Endothelial cell of umbilical vein (primary cell): ENCODE data around the gene CASP14. TPM values are rescaled to one million over a fixed set of nuclear protein-coding genes. Genes with fewer than 3 reads are reported as not detected.

Experiments
- BruUV-seq: library from RNA; stranded (reverse); fragments of 400-500 nt; replicated peaks from 2 replicates; lab custom pipeline; 2021; lab: Mats Ljungman, UMichigan
- CTCF ChIA-PET: fragments of 300-600, 350-600 bp; sonication (Branson Sonifier 250); formaldehyde crosslinking; loops from one replicate; lab custom pipeline; 2021; ENCODE audit warnings: antibody characterized with exemption, inconsistent platforms; lab: Charles Lee
- POLR2A ChIA-PET: fragments of 300-600, 350-600 bp; sonication (Branson Sonifier 250); formaldehyde crosslinking; loops from one replicate; lab custom pipeline; 2021; ENCODE audit warnings: antibody characterized with exemption, inconsistent platforms; lab: Charles Lee
- DNase-seq: peaks from one replicate; pipeline ENCODE4 v3.0.0-alpha.2; 2011; ENCODE audit warnings: low read depth, low spot score
- FAIRE-seq: peaks from 2 replicates; lab custom pipeline; 2011; peaks lifted over from hg19 to GRCh38; lab: Jason Lieb, UNC
- H2AFZ ChIP-seq: 2 replicates; pipeline ENCODE4 v1.6.0; 2012; ENCODE audit warnings: low read depth, low read length, control low read depth, inconsistent platforms
- H3K27ac ChIP-seq: 2 replicates; pipeline ENCODE4 v1.5.1; 2011; ENCODE audit warnings: low read depth, mild to moderate bottlenecking, control low read depth, low read length, moderate library complexity; ENCODE audit not compliant: insufficient read depth
- H3K27me3 ChIP-seq, 2 experiments: 2 replicates each; pipeline versions ENCODE4 v1.6.0 to v1.6.1; 2011; ENCODE audit warnings: low read length in 2 of 2, mixed read lengths in 1 of 2; ENCODE audit not compliant: control insufficient read depth in 2 of 2, insufficient read depth in 2 of 2
- H3K36me3 ChIP-seq, 2 experiments: 2 replicates in 1 of 2; 3 replicates in 1 of 2; pipeline ENCODE4 v1.5.1; 2011; ENCODE audit warnings: low read length in 2 of 2, mild to moderate bottlenecking in 1 of 2, moderate library complexity in 1 of 2; ENCODE audit not compliant: control insufficient read depth in 2 of 2, insufficient read depth in 2 of 2; ENCODE audit errors: extremely low read depth in 1 of 2
- H3K4me1 ChIP-seq: 3 replicates; pipeline ENCODE4 v1.5.1; 2011; ENCODE audit warnings: mild to moderate bottlenecking, low read length; ENCODE audit not compliant: control insufficient read depth, insufficient read depth; ENCODE audit errors: extremely low read depth
- H3K4me2 ChIP-seq: 2 replicates; pipeline ENCODE4 v1.6.1; 2011; ENCODE audit warnings: low read length, control low read depth, mixed read lengths; ENCODE audit not compliant: insufficient read depth
- H3K4me3 ChIP-seq, 3 experiments: fragments of 200-600 bp in 1 of 3; sonication (generic), shearing (Covaris generic) in 1 of 3; replicated peaks in 1 of 3; 2 replicates each; pipeline ENCODE4 v1.5.1; 2011 to 2016; ENCODE audit warnings: control low read depth in 3 of 3, low read length in 3 of 3, mild to moderate bottlenecking in 2 of 3, inconsistent platforms in 1 of 3, low read depth in 1 of 3, moderate library complexity in 1 of 3; ENCODE audit not compliant: insufficient read depth in 1 of 3
- H3K79me2 ChIP-seq: 2 replicates; pipeline ENCODE4 v1.6.0; 2012; ENCODE audit warnings: low read length, inconsistent platforms; ENCODE audit not compliant: control insufficient read depth, insufficient read depth
- H3K9ac ChIP-seq: replicated peaks from 2 replicates; pipeline ENCODE3; 2011; ENCODE audit warnings: low read length, control low read depth; ENCODE audit not compliant: insufficient read depth; ENCODE audit errors: extremely low read depth
- H3K9me1 ChIP-seq: replicated peaks from 3 replicates; pipeline ENCODE4 v1.6.0; 2011; ENCODE audit warnings: mild to moderate bottlenecking, low read length; ENCODE audit not compliant: control insufficient read depth, insufficient read depth; ENCODE audit errors: extremely low read depth
- H3K9me3 ChIP-seq: replicated peaks from 2 replicates; pipeline ENCODE4 v1.5.1; 2012; ENCODE audit warnings: low read length, inconsistent platforms; ENCODE audit not compliant: control insufficient read depth, insufficient read depth
- H4K20me1 ChIP-seq: replicated peaks from 2 replicates; pipeline ENCODE3; 2011; ENCODE audit warnings: mild to moderate bottlenecking, low read length; ENCODE audit not compliant: control insufficient read depth, insufficient read depth; ENCODE audit errors: extremely low read depth
- CTCF ChIP-seq, 2 donors: IDR thresholded peaks; 1 replicate in 1 of 2; 2 replicates in 1 of 2; pipeline ENCODE4 v1.5.1; 2011; ENCODE audit warnings: low read length in 2 of 2, mild to moderate bottlenecking in 2 of 2, moderate library complexity in 2 of 2, control low read depth in 1 of 2, inconsistent platforms in 1 of 2, low read depth in 1 of 2; ENCODE audit not compliant: insufficient read depth in 1 of 2; ENCODE audit errors: extremely low read depth in 1 of 2
- EZH2 ChIP-seq: IDR thresholded peaks from 2 replicates; pipeline ENCODE4 v1.6.1; 2012; ENCODE audit warnings: borderline replicate concordance, low read depth, mild to moderate bottlenecking, moderate library complexity, low read length, inconsistent platforms; ENCODE audit not compliant: severe bottlenecking
- FOS ChIP-seq: IDR thresholded peaks from 2 replicates; pipeline ENCODE4 v1.6.1; 2011; ENCODE audit warnings: mild to moderate bottlenecking, low read length, moderate library complexity, borderline replicate concordance; ENCODE audit not compliant: insufficient read depth
- GATA2 ChIP-seq: IDR thresholded peaks from 2 replicates; pipeline ENCODE4 v1.7.0; 2011; ENCODE audit warnings: low read depth, mild to moderate bottlenecking, moderate library complexity, mixed read lengths, low read length; ENCODE audit not compliant: insufficient read length, insufficient read depth
- JUN ChIP-seq: IDR thresholded peaks from 2 replicates; pipeline ENCODE4 v1.6.1; 2011; ENCODE audit warnings: borderline replicate concordance, low read depth; ENCODE audit not compliant: insufficient read length, insufficient read depth
- MAX ChIP-seq: IDR thresholded peaks from 2 replicates; pipeline ENCODE4 v1.6.1; 2011; ENCODE audit not compliant: insufficient read depth, insufficient read length
- MYC ChIP-seq: IDR thresholded peaks from one replicate; pipeline ENCODE4 v1.6.1; 2011; ENCODE audit warnings: mild to moderate bottlenecking, low read depth, low read length
- POLR2A ChIP-seq: IDR thresholded peaks from 2 replicates; pipeline ENCODE4 v1.6.1; 2012; ENCODE audit warnings: low read depth, mild to moderate bottlenecking, control low read depth, low read length
- POLR2AphosphoS5 ChIP-seq: IDR thresholded peaks from 2 replicates; pipeline ENCODE4 v1.6.1; 2012; ENCODE audit warnings: low read depth, mild to moderate bottlenecking, control low read depth, low read length, moderate library complexity; ENCODE audit not compliant: insufficient read depth
- dilution Hi-C: fragments of 300-500 bp; cut with MboI; formaldehyde crosslinking; loops from one replicate; pipeline ENCODE4 v1.15.0; 2019; ENCODE audit warnings: low sequenced_read_pairs; ENCODE audit not compliant: extremely low pct_ligation_motif_present
- intact Hi-C: fragments of 100-400 bp; cut with micrococcal nuclease; formaldehyde crosslinking; loops from one replicate; pipeline ENCODE4 v1.10.0; 2022
- polyA plus RNA-seq, 4 experiments: library from polyadenylated mRNA; depleted of rRNA in 3 of 4; stranded (reverse) in 3 of 4; unstranded in 1 of 4; fragments of >200 nt; gene quantifications; 2 replicates each; pipeline versions ENCODE4 v1.2.1 to v1.2.3, GENCODE V29; 2011 to 2012; ENCODE audit warnings: missing spikeins in 1 of 4
- total RNA-seq: library from RNA; stranded (reverse); gene quantifications from 2 replicates; pipeline ENCODE4 v1.2.3, GENCODE V29; 2021

Gene CASP14
- total and polyA plus RNA-seq, 2 donors (not counting 3 experiments of a cell fraction or from before 2014, with no cell fraction given) = not detected

- no peak for DNase-seq
- Histone ChIP-seq H3K4me3 (no peak overlapping the region), H3K36me3 (no peaks in the 10 kb centered on the region), H3K9me1 (no peaks in the 10 kb centered on the region), H3K9me3 (no peaks in the 10 kb centered on the region), H3K4me1 (no peaks in the 10 kb centered on the region), H3K27ac (no peak overlapping the region), H3K9ac (no peak overlapping the region), H3K4me2 (no peak overlapping the region), H3K79me2 (no peaks in the 10 kb centered on the region), H2AFZ (no peak overlapping the region), H4K20me1 (no peaks in the 10 kb centered on the region), H3K27me3 (no peaks in the 10 kb centered on the region)
- dilution Hi-C loops (no loop called here), intact Hi-C loops (no loop called here)
- TF ChIP-seq GATA2 (no peak), FOS (no peak)
- no peak for FAIRE-seq
- CTCF ChIA-PET = no interaction called here
- POLR2A ChIA-PET = no interaction called here
- BruUV-seq = no TSS peak
Measured at GRCh38 chr19:15028490-15028889, 20.8 kb upstream of the CASP14 start.

GRCh38 chr19:15031675-15032074 lies 17.6 kb upstream of the CASP14 start:
- ChIA-PET POLR2A (no interaction called here), CTCF (no interaction called here)
- Histone ChIP-seq H3K9me3 (no peaks in the 10 kb centered on the region), H2AFZ (no peak overlapping the region), H3K27ac (no peak overlapping the region), H4K20me1 (no peaks in the 10 kb centered on the region), H3K36me3 (no peaks in the 10 kb centered on the region), H3K9ac (no peak overlapping the region), H3K4me2 (no peak overlapping the region), H3K27me3 (no peaks in the 10 kb centered on the region), H3K4me3 (no peak overlapping the region), H3K9me1 (no peaks in the 10 kb centered on the region), H3K79me2 (no peaks in the 10 kb centered on the region), H3K4me1 (no peaks in the 10 kb centered on the region)
- dilution Hi-C loops = no loop called here
- TF ChIP-seq EZH2 = no peak
- TF ChIP-seq GATA2 = no peak
- no peak for TF ChIP-seq CTCF (IDR thresholded peaks at IDR 0.05; ENCODE audit: extremely low read depth in 1 of 2, insufficient read depth in 1 of 2, low read depth in 1 of 2, low read length in 2 of 2)
- TF ChIP-seq POLR2AphosphoS5 = no peak
- TF ChIP-seq JUN = no peak
- TF ChIP-seq POLR2A = no peak
- no peak for TF ChIP-seq FOS
- TF ChIP-seq MAX = no peak
- TF ChIP-seq MYC = no peak
- DNase-seq = no peak
- no TSS peak for BruUV-seq
- intact Hi-C loops = no loop called here
- FAIRE-seq = no peak
